ENCODE data around the gene COA8.

DNA sequence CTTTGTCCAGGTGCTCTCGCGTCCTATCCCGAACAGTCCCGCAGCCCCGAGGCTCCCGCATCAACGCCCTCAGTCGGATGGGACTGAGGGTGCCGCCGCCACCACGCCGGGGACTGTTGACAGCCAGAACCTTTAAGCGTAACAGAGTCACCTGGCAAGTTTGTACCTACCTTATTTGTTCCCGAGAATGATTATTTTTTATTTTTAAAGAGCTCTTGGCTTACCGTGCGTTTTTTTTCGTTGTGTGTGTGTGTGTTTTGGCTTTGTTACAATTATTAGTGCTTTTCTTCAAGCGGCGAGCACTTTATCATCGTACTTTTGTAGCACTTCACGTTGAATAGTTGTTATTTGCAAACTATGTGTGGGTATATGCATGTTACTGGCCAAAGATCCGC lies 463 bp downstream of the COA8 start:
- no peak for TF ChIP-seq POLR2A (IDR thresholded peaks at IDR 0.05; ENCODE audit: low read depth, low read length)
- TF ChIP-seq POLR2AphosphoS5 (IDR thresholded peaks at IDR 0.05; ENCODE audit: low read depth, low read length): no peak
- no peak for TF ChIP-seq TAF1 (IDR thresholded peaks at IDR 0.05; ENCODE audit: borderline replicate concordance, low read depth, low read length)
